ENCODE results near the gene FOXN3. TPM values are rescaled to one million over a fixed set of nuclear protein-coding genes. Genes with fewer than 3 reads are reported as not detected.

FOXN3 gene
- polyA plus RNA-seq, 3 donors, result 38.7 to 57.4 (median 42.0) TPM

DNA sequence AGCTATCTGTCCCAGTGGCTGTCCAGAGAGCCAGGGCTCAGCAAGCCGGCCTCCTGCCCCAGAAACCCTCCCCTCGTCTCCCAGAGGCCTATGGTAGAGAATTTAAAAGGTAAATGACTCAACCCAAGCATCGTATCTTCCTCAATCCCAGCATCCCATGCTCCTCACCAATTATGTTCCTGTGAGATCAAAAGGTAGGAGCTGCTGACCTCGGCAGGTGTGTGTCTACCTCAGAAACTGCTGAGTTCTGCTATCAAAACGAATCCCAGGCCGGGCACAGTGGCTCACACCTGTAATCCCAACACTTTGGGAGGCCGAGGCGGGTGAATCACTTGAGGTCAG, 49.3 kb downstream of the FOXN3 start:
- no peak overlapping the region for H3K4me2 ChIP-seq (replicated peaks; ENCODE audit: extremely low read depth, low read length, poor library complexity, severe bottlenecking)
- DNase-seq, result no peak
- H4K20me1 ChIP-seq (ENCODE audit: insufficient read depth, low read length), result peaks cover 84% of the 10 kb centered on the region
- H3K9me3 ChIP-seq (replicated peaks in 1 of 2; ENCODE audit: control insufficient read depth in 1 of 2, insufficient read depth in 1 of 2, low read length in 2 of 2), result no peaks in the 10 kb centered on the region
- H3K4me3 ChIP-seq (replicated peaks in 1 of 3; ENCODE audit: low read depth in 2 of 3, low read length in 3 of 3), result no peak overlapping the region
- H3K27ac ChIP-seq (ENCODE audit: low read depth in 1 of 2, low read length in 2 of 2), result peak overlapping the region in 1 of 2 donors; percentile 92
- peaks cover 48 to 56% of the 10 kb centered on the region in 2 donors for H3K4me1 ChIP-seq (ENCODE audit: control insufficient read depth in 1 of 2, insufficient read depth in 2 of 2, low read length in 2 of 2)
- H3K79me2 ChIP-seq (ENCODE audit: insufficient read depth, low read length), result peaks cover 92% of the 10 kb centered on the region
- no peaks in the 10 kb centered on the region for H3K36me3 ChIP-seq (replicated peaks in 1 of 2; ENCODE audit: control insufficient read depth in 1 of 2, insufficient read depth in 2 of 2, low read length in 2 of 2)
- peaks cover 0 to 5% (median 0%) of the 10 kb centered on the region in 7 donors for H3K9me3 Mint-ChIP-seq
- no peak overlapping the region for H2AFZ ChIP-seq (ENCODE audit: insufficient read depth, low read depth, low read length, poor library complexity, severe bottlenecking)
- peaks cover 11 to 18% of the 10 kb centered on the region in 2 donors for H3K36me3 Mint-ChIP-seq
- peak overlapping the region in 6 of 7 donors; percentile 73 to 96 (median 88) for H3K27ac Mint-ChIP-seq
- no peaks in the 10 kb centered on the region for H3K27me3 ChIP-seq (ENCODE audit: control insufficient read depth in 2 of 2, insufficient read depth in 2 of 2, low read length in 2 of 2)
- intact Hi-C loops (cut with micrococcal nuclease), result loop anchor here in 1 of 2 donors (5.0 kb wide), 2 partner anchors 50 to 65 kb away; partner anchors contain the start of gene FOXN3
- WGBS (ENCODE audit: insufficient coverage), result no CpG with 5 or more reads among the region's 8 CpGs
- H3K4me1 Mint-ChIP-seq, result peaks cover 69% of the 10 kb centered on the region
- H3K27me3 Mint-ChIP-seq (ENCODE audit: low read depth in 3 of 3), result no peaks in the 10 kb centered on the region
- no peak overlapping the region for H3K9ac ChIP-seq (ENCODE audit: insufficient read depth, low read length, poor library complexity, severe bottlenecking)
- TF ChIP-seq, protein P1, sequence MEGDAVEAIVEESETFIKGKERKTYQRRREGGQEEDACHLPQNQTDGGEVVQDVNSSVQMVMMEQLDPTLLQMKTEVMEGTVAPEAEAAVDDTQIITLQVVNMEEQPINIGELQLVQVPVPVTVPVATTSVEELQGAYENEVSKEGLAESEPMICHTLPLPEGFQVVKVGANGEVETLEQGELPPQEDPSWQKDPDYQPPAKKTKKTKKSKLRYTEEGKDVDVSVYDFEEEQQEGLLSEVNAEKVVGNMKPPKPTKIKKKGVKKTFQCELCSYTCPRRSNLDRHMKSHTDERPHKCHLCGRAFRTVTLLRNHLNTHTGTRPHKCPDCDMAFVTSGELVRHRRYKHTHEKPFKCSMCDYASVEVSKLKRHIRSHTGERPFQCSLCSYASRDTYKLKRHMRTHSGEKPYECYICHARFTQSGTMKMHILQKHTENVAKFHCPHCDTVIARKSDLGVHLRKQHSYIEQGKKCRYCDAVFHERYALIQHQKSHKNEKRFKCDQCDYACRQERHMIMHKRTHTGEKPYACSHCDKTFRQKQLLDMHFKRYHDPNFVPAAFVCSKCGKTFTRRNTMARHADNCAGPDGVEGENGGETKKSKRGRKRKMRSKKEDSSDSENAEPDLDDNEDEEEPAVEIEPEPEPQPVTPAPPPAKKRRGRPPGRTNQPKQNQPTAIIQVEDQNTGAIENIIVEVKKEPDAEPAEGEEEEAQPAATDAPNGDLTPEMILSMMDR (IDR thresholded peaks at IDR 0.05), result no peak
- no peak overlapping the region for H3K4me3 Mint-ChIP-seq

DNA sequence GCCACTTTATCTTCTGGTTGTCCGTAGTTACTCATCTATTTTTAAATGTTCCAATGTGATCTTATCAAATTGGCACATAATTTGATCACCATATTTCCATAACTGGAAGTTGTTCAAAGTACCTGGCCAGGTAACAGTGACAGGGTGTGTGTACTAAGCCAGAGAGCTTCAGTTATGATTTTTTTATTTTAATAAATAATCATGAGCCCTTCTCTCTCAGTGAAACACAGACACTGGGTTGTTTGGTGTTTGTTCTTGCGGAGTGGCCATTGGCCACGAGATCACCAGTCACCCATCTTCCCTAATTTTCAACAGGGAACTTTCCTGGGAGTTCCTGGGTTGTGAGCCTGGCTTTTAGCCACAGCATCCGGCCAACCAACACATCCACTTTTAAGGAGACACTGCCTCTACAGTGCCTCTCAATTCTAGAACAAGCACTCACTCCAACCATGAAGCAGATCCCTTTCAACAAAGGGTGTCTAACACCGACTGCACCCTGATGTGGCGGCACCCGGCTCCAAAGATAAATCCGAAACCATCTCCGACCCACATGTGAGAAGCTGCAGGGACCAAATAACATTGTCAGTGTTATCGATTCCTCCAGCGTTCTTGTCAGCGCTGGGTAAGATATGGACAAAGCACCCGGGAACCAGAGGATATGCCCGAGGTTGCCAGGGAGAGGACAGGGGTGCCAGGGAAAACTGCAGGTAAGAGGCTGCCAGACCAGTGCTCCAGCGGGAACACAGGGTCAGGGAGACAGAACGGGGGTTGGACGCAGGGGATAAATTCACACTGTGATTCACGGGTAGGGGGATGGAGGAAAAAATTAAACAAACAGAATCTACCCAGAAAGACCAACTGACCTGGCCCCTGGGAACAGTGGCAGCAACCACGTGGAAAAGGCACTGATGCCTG, 49.9 kb downstream of the FOXN3 start:
- H3K36me3 Mint-ChIP-seq, result peaks cover 11 to 14% of the 10 kb centered on the region in 2 donors
- Histone ChIP-seq H2AFZ (ENCODE audit: insufficient read depth, low read depth, low read length, poor library complexity, severe bottlenecking) (no peak overlapping the region), H3K27ac (ENCODE audit: low read depth in 1 of 2, low read length in 2 of 2) (peak overlapping the region; percentile 43 to 92)

More for the DNA sequence above, 49.9 kb downstream of the FOXN3 start:
- Histone ChIP-seq H3K79me2 (ENCODE audit: insufficient read depth, low read length) (peaks cover 87% of the 10 kb centered on the region), H3K4me2 (replicated peaks; ENCODE audit: extremely low read depth, low read length, poor library complexity, severe bottlenecking) (peak overlapping the region; percentile 68), H3K4me3 (replicated peaks in 1 of 3; ENCODE audit: low read depth in 2 of 3, low read length in 3 of 3) (peak overlapping the region in 1 of 3 experiments; percentile 59), H3K36me3 (replicated peaks in 1 of 2; ENCODE audit: control insufficient read depth in 1 of 2, insufficient read depth in 2 of 2, low read length in 2 of 2) (no peaks in the 10 kb centered on the region), H4K20me1 (ENCODE audit: insufficient read depth, low read length) (peaks cover 81% of the 10 kb centered on the region), H3K9ac (ENCODE audit: insufficient read depth, low read length, poor library complexity, severe bottlenecking) (no peak overlapping the region), H3K27me3 (ENCODE audit: control insufficient read depth in 2 of 2, insufficient read depth in 2 of 2, low read length in 2 of 2) (no peaks in the 10 kb centered on the region), H3K9me3 (replicated peaks in 1 of 2; ENCODE audit: control insufficient read depth in 1 of 2, insufficient read depth in 1 of 2, low read length in 2 of 2) (no peaks in the 10 kb centered on the region), H3K4me1 (ENCODE audit: control insufficient read depth in 1 of 2, insufficient read depth in 2 of 2, low read length in 2 of 2) (peaks cover 47 to 52% of the 10 kb centered on the region in 2 donors)
- Mint-ChIP-seq H3K27ac (peak overlapping the region; percentile 87 to 96 (median 89)), H3K4me1 (peaks cover 66% of the 10 kb centered on the region), H3K27me3 (ENCODE audit: low read depth in 3 of 3) (no peaks in the 10 kb centered on the region), H3K9me3 (peaks cover 0 to 5% (median 0%) of the 10 kb centered on the region in 7 donors), H3K4me3 (no peak overlapping the region)
- intact Hi-C loops (cut with micrococcal nuclease), result loop anchor here in 1 of 2 donors (5.0 kb wide), 2 partner anchors 50 to 65 kb away; partner anchors contain the start of gene FOXN3
- 94% methylated on average over 12 of the region's 19 CpGs for WGBS (ENCODE audit: insufficient coverage)
- DNase-seq, result peak in 2 of 3 donors; percentile 19 to 65
- TF ChIP-seq, protein P1 (IDR thresholded peaks at IDR 0.05), result no peak

Data from CD14-positive monocyte (primary cell).